NCI-H1436 (cell line): ENCODE data around the gene PGC.

Experiments
- DNase-seq: peaks from one replicate; lab custom pipeline; 2025; lab: John Stamatoyannopoulos, UW

Gene PGC

DNA sequence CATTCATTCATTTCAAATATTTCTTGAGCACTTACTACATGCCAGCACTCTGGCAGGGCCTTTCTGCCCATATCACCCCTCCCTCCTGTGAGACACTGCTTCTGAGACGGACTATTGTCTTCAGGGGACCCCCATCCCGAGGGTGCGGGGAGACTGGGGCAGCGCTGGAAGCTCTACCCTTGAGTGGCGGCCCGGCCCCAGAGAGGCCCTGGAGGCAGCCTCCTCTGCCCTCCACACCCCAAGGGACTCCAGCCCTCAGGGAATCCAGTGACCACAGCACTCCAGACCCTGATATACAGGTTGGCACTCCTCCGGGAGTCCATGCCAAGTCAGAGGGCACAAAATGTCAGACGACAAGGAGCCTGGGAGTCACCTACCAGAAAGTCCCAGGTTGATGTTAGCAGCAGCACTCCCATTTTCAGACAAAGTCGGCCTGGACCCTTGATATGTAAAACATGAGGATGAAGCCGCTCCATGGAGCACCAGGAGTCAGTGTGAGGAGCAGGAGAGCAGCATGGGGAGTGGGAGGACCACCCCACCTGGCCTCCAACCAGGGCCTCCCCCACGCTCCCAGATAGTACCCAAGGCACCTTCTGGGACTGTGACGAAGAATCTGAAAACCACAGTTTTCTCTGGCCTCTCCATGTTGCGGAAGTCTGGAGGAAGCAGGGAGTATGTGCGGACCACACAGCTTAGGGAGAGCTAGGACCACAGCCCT is 32.5 kb downstream of the PGC start:
- no peak for DNase-seq

DNA sequence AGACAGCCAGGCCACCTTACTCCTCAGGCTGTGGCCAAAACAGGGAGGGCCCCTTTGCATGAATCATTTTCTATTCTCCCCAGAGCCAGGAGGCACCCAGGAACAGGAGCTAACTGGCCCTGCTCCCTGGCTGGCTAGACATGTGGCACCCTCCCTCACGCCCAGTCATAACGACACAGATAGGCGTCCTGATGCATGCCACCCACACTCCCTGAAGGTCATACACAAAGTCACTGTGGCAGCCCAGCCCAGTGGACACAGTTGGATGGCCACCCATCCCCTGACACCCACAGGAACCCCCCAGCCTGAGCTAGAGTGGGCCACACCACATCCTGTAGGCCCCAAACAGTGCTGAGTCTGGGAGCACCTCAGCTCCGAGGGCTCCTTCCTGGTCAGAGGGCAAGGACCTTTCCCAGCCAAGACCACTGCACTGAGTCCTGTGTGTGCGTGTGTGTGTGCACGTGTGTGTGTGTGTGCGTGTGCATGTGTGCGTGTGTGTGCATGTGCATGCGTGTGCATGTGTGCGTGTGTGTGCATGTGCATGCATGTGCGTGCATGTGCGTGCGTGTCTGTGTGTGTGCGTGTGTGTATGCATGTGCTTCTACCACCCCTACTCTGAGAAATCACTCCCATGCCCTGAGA is 33.4 kb downstream of the PGC start:
- no peak for DNase-seq

DNA sequence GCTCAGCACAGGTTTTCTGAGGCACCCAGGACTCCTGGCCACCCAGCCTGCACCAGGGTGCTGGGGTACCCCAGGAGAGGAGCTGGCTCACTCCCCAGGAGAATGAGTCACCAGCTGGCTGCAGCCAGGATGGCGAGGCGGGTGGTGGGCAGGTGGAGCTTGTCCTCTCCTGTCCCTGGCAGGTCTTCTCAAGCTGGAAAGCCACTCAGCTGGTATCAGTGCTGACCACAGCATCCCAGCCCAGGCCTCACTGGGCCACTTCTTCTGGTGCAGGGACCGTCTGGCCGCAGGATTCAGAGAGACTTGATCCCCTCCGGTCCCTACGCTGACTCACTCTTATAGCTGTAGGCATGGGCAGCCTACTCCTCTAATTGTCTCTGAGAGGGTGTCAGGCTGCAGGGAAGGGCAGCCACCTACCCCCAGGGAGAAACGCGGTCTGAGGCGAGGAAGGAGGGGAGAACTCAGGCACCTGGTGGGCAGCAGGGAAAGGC is 34.0 kb downstream of the PGC start:
- DNase-seq: no peak

DNA sequence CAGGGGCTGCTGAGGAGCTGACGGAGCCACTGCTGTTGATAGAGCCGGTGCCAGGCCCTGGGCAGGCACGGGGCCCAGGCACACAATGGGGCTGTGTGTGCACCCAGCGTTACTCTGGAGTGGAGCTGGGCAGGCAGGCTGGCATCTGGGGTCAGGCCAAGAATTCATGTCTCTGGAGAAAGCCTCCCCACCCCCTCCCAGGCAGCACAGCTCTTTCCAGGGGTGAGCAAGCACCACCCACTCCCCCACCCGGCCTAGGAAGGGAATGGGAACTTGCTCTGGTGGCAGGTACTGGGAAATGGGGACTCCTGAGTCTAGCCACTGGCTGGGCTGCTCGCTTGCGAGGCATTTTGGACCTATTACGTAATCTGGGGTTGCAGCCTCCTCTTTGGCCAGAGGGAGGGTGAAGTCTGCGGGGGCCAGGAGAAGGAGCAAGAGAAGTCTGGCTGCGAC is 34.5 kb downstream of the PGC start:
- DNase-seq: no peak

DNA sequence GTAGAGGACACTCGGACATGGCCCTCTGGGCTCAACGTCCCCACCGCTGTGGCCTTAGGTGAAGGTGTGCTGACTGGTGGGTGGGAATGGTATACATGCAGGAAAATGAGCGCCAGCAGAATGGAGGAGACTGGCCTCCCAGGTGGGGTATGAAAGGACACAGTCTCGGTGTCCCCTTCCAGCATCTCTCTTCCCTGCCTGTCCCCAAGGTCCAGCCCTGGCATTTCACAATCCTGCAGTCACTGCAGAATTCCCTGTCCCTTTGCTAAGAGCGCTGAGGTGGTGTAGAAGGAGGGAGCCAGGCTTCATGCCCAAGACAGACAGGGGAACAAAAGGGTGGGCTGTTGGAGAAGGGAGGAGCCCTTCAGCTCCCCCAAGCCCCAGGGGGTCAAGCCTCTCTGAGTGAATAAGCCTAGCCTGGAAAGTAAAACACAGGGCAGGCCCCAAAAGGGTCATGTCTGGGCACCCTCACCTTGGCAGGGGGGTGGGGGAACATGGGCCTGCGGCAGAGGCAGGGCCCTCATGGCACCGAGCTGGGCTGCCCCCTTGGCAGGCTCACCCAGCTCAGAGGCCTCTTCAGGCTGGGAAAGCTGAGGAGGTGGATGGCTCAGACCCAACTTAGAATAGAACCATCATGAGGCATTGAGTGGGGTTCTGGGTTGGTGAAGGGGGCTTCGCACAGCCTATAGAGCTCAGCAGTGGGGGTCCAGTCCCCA is 35.7 kb downstream of the PGC start:
- DNase-seq: no peak

DNA sequence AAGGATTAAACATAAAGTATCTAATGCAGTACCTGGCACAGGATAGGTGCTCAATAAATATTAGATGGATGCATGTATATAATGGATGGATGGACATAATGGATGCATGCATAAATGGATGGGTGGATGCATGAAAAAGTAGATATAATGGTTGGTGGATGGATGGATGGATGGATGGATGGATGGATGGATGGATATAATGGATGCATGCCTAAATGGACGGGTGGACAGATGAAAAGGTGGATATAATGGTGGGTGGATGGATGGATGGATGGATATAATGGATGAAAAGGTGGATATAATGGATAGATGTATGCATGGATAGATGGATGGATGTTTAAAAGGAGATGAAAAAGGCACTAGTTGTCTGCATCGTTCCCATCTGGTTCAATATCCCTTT is 37.8 kb downstream of the PGC start:
- no peak for DNase-seq

DNA sequence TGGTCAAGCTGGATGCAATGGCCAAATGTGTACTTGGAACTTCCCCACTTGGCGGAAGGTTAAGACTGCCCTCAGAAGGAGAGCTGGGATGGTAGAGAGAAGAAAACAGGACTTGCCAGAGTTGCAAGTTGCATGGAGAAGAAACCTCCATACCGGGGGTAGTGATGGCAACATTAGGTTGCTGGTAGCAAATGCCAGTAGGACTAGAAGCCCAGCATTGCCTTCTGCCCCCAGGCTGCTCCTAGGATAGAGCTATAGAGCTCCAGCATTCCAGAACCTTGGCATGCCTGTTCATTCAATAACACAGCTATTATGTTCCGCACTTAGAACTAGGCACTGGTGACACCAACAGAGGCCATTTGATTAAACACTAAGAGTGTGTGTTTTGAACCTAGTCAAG is 38.3 kb downstream of the PGC start:
- no peak for DNase-seq

GRCh38 chr6:41707565-41708200 is 39.5 kb downstream of the PGC start:
- no peak for DNase-seq

- DNase-seq: no peak
These were observed 40.2 kb downstream of the PGC start for GRCh38 chr6:41706876-41707564.

- no peak for DNase-seq
These were observed 41.0 kb downstream of the PGC start for GRCh38 chr6:41705996-41706835.

DNA sequence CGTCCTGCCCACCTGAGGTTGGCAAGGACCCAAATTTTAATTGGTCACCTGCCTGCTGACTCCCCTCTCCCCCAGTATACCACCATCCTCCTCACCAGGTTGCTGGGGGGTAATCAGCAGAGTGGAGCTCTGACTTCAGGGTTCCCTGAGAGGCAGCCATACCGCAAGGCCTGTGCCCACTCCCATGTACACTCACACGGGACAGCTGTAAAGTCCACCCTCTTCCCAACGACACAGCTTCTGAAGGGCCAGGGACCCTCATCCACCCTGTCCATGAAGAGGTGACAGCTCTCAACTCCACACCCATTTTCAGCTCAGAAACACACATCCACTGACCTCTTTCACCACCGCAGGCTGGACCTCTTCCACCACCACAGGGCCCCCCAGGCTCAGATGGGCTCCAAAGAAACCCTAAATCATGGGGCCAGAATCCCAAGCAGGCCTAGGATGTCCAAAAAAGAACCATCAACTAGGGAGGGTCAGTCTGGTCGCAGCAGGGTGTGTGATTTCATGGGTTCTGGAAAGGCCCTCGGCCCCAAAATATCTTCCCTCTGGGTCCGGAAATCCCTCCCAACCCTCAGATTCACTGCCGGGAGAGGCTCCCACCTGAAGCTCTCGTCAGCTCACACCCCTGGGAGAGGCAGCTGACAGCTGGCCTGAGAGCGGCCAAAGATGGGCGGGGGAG is 41.7 kb downstream of the PGC start:
- DNase-seq: no peak

GRCh38 chr6:41704656-41705310 is 42.4 kb downstream of the PGC start:
- DNase-seq: no peak

DNA sequence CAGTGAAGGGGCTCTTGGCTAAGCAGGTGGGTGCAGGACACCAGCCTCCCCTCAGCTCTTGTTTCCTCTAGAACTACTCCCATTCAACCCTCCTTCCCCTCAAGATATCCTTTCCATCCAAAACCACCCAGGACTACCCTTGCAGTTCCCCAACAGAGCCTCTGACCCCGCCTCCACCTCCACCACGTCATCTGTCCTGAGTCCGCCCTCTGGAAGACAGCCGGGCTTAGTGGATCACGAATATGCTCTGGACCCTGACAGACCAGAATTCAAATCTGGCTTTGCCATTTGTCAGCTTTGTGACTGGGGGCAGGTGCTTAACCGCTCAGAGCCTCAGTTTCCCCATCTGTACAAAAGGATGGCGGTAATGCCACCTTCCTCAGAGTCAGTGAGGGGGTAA is 43.2 kb downstream of the PGC start:
- DNase-seq: no peak

- no peak for DNase-seq
These were observed 44.3 kb downstream of the PGC start for GRCh38 chr6:41702771-41703494.

GRCh38 chr6:41702089-41702745 is 45.0 kb downstream of the PGC start:
- DNase-seq: no peak

- DNase-seq: no peak
These were observed 46.5 kb downstream of the PGC start for GRCh38 chr6:41700463-41701347.

- DNase-seq: no peak
These were observed 48.1 kb downstream of the PGC start for GRCh38 chr6:41699063-41699462.
